COLO668 (cell line): Measurements from ENCODE around the gene ERVK3-1.
A peak's percentile ranks its signal among the peaks of the same experiment; 100 is the strongest.
"Not testable (repeated sequence)": the region's sequence is repeated elsewhere in the genome, so short reads cannot be mapped to it uniquely, and the experiment has no call there.

Source experiments
- DNase-seq: peaks from one replicate; lab custom pipeline; 2025; ENCODE audit not compliant: unreplicated experiment; lab: John Stamatoyannopoulos, UW

ERVK3-1 gene, protein sequence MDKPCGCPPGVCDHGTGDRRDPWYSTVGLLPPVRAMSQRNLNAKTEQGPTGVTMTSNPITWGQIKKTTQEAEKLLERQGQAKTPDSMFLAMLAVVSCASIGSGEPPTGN

DNA sequence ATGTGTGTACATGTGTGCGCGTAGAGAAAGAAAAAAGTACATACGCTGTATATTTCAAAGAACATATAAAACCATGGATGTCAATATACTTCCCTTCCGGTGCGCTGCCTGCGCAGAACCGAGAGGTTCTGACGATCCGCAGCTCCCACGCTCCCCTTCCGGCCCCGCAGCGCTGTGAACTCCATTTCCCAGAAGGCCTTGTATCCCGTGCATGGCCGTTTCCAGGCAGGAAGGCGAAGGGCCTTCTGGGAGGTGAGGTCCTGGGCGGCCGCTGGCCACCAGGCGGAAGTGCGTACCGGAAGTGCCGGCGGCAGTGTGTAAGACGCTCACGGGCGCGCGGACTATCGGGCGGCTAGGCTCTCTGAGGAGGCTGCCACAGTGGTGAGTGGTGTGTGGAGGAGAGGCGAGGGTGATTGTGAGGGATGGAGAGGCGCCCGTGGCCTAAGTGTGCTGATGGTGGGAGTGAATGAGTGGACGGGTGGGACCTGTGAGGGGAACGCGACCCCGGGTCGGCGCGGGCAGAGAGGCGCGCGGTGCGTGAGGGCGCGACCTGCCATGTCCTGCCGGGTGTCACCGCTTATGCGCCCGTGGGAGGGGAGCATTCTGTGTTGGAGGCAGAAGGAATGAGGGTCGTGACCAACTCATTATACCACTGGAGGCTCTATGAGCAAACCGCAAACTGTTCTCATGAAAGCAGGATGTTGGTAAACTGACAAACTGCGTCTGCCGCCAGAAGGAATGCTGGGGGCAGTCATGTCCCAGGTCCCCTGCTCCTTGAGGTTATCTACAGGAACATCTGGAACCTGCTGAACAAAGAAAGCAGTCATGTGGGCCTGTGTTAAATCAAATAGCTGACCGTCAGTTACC lies at the start of gene ERVK3-1:
Gene ERVK3-1, plus strand, starts transcription at position 313 of the 867 bp plus-strand sequence. CDS start 6,792 bp downstream, outside the sequence.
- peak; percentile 97 for DNase-seq

DNA sequence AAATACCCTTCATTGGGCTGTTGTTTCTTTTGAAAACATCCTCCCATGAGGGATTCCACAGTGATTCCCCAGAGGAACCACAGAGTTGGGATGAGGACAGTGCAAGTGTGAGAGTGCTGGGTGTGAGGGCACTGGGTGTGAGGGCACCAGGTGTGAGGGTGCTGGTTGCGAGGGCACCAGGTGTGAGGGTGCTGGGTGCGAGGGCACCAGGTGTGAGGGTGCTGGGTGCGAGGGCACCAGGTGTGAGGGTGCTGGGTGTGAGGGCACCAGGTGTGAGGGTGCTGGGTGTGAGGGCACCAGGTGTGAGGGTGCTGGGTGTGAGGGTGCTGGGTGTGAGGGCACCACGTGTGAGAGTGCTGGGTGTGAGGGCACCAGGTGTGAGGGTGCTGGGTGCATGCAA lies 46.9 kb upstream of the ERVK3-1 start:
- DNase-seq = not testable (repeated sequence)

GRCh38 chr19:58261600-58261967 lies 43.6 kb upstream of the ERVK3-1 start:
- DNase-seq = no peak

DNA sequence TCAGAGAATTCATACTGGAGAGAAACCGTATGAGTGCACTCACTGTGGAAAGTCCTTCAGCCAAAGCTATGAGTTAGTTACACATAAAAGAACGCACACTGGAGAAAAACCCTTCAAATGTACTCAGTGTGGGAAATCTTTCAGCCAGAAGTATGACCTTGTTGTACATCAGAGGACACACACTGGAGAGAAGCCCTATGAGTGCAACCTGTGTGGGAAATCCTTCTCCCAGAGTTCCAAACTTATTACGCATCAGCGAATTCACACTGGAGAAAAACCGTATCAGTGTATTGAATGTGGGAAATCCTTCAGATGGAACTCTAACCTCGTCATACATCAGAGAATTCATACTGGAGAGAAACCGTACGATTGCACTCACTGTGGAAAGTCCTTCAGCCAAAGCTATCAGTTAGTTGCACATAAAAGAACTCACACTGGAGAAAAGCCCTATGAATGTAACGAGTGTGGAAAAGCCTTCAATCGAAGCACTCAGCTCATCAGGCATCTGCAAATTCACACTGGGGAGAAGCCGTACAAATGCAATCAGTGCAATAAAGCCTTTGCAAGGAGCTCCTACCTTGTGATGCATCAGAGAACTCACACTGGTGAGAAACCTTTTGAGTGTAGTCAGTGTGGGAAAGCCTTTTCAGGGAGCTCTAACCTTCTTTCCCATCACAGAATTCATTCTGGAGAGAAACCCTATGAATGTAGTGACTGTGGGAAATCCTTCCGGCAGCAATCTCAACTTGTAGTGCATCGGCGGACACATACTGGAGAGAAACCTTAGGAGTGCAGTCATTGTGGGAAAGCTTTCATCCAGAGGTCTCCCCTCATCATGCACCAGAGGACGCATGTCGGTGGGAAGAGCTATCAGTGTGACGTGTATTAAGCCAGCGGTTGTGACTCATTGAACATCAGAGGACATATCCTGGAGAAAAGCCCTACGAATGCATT lies 42.9 kb upstream of the ERVK3-1 start:
- peak; percentile 1 for DNase-seq

DNA sequence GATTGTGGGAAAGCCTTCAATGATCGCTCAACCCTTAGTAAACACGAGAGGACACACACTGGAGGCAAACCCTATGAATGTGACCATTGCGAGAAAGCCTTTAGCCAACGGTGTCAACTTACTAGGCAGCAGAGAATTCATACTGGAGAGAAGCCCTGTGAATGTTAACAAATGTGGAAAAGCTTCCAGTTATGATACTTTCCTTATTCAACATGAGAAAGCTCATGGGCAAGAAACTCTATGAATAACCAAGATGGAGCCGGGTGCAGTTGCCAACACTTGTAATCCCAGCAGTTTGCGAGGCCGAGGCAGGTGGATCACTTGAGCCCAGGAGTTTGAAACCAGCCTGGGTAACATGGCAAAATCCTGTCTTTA lies 42.3 kb upstream of the ERVK3-1 start:
- no peak for DNase-seq

DNA sequence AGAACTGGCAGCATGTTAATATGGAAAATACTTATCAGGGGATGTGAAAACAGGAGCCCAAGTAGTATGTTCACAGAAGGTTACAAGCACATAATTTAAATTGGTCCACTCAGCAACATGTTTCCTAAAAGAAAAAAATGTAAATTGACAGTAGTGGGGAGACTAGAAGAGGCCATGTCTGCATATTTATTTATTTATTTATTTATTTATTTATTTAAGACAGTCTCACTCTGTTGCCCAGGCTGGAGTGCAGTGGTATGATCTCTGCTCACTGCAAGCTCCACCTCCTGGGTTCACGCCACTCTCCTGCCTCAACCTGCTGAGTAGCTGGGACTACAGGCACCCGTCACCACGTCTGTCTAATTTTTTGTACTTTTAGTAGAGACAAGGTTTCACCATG lies 40.1 kb upstream of the ERVK3-1 start:
- no peak for DNase-seq

DNA sequence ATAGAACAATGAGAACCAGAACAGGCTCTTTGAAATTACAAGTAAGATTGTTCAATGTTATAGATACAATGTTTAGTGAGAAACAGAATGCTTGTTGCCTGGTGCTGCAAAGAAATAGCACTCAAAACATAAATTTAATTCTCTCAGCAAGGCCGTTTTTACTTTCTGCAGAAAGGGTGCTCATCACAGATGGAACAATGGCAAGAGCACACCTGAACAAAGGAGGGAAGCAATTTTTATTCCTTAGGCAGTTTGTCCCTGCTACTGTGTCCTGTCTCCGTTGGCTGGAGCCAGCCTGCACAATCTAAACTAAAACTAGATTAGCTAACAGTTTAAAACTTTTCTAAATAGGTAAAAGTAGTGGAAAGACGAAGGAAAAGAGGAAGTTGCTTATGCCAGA lies 36.8 kb upstream of the ERVK3-1 start:
- no peak for DNase-seq

- DNase-seq = no peak
Observed at GRCh38 chr19:58274771-58275201, 30.4 kb upstream of the ERVK3-1 start.

- DNase-seq = no peak
Observed at GRCh38 chr19:58275564-58275963, 29.6 kb upstream of the ERVK3-1 start.

DNA sequence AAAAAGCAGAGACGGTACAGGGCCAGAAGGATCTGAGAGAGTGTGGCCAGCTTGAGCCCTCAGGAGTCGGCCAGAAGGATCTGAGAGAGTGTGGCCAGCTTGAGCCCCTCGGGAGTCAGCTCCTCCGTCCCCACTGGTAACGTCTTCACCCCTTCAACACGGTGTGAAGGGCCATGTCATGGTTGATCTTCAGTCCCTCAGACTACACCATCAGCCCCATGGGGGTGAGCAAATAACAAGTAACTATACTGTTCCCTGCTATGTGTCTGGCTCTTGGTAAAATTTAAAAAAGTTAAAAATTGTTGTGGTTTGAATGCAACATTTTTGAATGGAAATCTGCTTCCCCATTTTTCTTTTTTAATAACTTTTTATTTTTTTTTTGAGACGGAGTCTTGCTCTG lies 28.0 kb upstream of the ERVK3-1 start:
- no peak for DNase-seq

DNA sequence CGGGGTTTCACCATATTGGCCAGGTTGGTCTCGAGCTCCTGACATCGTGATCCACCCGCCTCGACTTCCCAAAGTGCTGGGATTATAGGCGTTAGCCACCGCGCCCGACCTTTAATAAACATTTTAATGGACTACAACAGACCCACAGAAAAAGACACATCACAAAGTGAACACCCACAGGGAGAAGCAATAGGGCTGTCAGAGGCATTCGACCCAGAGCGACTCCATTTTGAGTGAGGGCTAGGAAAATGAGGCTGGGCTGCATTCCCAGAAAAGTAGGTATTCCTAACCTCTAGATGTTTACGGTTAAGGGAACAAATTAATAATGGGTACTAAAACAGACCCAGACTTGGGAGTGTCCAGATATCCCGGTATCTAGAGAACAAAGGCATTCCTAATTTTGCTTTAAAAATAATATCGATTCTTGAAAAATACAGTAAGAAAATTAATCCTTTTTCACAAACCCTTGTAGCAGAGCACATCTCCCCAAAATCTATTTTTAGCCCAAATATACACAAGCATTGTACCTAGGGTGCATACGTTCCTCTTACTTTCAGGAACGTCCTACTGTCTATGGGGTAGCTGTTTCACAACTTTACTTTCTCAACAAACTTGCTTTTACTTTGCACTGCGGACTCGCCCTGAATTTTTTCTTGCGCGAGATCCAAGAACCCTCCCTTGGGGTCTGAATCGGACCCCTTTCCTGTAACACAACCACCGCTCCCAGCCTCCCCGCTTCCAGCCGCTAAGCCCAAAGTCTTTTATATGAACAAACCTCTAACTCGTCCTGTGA lies 27.2 kb upstream of the ERVK3-1 start:
- DNase-seq = no peak

GRCh38 chr19:58278541-58279041 lies 26.6 kb upstream of the ERVK3-1 start, which contains the start of gene ZNF8:
Gene ZNF8, plus strand, starts transcription at chr19:58278955. Its CDS starts 127 bp downstream, at chr19:58279082.
- DNase-seq = peak; percentile 98

DNA sequence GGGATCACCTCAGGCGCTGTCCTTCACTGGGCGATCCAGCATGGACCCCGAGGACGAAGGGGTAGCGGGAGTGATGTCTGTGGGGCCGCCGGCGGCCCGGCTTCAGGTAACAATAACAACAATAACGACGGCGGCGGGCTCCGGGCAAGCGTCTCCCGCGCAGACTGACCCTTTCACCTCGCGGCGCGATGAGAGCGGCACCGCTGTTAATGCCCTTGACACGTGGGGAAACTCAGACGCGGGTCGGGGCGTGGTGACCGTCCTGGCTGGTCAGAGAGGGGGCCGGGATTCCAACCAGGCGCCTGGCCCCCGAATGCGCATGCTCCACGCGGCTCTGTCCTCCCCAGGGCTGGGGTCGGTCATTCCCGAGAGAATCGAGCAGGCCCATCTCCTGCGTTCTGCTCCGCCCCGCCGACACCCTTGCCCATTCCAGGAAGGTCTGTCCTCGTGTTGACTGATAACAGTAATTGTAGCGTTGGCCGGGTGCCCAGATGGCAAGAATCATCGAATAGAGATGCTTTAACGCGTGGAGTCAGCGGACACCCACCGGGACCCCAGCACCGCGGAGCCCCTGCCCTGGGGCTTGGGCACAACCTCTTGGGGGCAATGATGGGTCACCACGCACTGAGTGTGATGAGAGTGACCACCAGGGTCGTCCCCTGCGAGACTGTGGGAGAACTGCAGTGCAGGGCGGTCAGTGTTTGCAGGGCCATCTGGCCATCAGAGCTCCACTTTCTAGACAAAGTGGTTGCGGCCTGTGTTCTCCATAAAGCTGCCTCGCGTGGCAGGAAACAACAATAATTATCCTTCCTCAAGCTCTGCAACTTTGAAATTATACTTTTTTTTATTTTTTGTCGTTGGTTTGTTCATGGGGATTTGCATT lies 25.9 kb upstream of the ERVK3-1 start:
- peak; percentile 79 for DNase-seq

GRCh38 chr19:58279925-58280316 lies 25.3 kb upstream of the ERVK3-1 start:
- DNase-seq = no peak

DNA sequence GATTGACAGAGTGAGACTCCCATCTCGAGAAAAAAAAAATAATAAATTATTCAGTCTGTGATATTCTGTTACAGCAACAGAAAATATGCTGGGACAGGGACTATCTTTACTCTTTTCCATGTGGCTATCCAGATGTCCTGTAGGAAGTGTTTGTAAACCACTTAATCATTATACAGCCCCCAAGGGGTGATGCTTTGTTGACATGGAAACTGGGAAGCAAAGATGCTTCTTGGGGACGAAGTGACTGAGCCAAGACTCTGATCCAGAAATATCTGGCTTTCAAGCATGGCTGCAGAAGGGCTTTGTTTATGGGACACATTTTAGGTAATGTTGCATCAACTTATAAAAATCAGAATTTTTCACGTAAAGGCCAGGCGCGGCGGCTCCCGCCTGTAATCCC lies 21.0 kb upstream of the ERVK3-1 start:
- DNase-seq = no peak

DNA sequence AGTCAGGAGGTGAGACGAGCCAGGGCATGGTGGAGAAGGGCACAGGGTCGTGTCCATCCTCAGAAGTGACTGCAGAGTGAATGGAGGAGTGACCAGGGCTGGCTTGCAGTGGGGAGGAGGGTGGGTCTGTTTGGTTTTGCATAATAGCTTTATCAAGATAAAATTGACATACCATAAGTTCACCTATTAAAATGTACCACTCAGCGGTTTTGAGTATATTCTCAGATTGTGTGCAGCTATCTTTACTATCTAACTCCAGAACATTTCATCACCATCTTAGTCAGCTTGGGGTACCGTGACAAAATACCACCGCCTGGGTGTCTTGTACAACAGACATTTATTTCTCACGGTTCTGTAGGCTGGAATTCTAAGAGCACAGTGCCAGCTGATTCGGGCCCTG lies 13.2 kb upstream of the ERVK3-1 start:
- DNase-seq = no peak

- DNase-seq = no peak
Observed at GRCh38 chr19:58294743-58295374, 10.3 kb upstream of the ERVK3-1 start.

DNA sequence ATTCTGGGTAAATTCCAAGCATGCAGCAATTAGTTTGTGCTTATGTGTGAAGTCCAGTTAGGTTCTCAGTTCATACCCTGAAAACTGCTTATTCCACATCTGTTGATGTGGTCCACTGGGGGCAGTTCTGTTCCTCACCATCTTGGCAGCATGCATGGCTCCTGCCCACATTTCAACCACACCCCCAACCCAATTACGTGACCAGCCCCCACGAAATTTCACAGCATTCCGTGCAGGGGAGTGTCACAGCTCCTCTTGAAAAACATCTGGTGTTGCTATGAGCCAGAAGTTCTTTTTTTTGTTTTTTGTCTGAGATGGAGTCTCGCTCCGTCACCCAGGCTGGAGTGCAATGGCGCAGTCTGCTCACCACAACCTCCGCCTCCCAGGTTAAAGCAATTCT lies 9.1 kb upstream of the ERVK3-1 start:
- DNase-seq = no peak

GRCh38 chr19:58300620-58301019 lies 4.6 kb upstream of the ERVK3-1 start:
- no peak for DNase-seq
